ENCODE data around the gene MACROD2. TPM values are rescaled to one million over a fixed set of nuclear protein-coding genes. Genes with fewer than 3 reads are reported as not detected.

Gene MACROD2
- total RNA-seq, 2 donors from 2014 or later = 0.94 to 10.4 TPM

DNA sequence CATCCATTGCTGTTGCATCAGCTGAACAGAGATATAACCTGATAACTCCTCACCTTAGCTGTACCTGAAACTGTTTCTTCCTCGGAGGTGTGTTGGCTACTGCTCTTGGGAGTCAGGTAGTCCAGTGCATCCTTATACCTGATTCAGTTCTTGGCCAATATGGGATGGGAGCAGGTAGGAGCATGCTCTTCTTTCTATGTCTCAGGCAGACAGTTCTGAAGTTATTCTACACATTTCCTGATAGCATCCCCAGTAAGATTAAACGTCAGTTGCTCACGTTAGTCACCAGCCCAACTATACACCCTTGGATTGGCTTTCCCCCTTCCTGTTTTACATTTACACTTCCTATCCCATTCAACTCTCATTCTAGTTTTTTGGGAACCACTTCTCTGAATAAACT is 586.4 kb downstream of the MACROD2 start:
- Histone ChIP-seq H3K27me3 (no peaks in the 10 kb centered on the region), H3K4me3 (no peak overlapping the region), H3K4me1 (no peaks in the 10 kb centered on the region), H3K27ac (no peak overlapping the region), H3K9me3 (no peaks in the 10 kb centered on the region), H3K36me3 (no peaks in the 10 kb centered on the region)
- TF ChIP-seq CTCF (IDR thresholded peaks at IDR 0.05) = no peak
- DNase-seq (ENCODE audit: low spot score) = no peak

- Histone ChIP-seq H3K9me3 (no peaks in the 10 kb centered on the region), H3K36me3 (no peaks in the 10 kb centered on the region), H3K4me1 (no peaks in the 10 kb centered on the region), H3K27me3 (no peaks in the 10 kb centered on the region), H3K27ac (no peak overlapping the region), H3K4me3 (no peak overlapping the region)
- DNase-seq (ENCODE audit: low spot score) = no peak
- TF ChIP-seq CTCF (IDR thresholded peaks at IDR 0.05) = no peak
These were observed 587.5 kb downstream of the MACROD2 start for GRCh38 chr20:14582855-14583254.

DNA sequence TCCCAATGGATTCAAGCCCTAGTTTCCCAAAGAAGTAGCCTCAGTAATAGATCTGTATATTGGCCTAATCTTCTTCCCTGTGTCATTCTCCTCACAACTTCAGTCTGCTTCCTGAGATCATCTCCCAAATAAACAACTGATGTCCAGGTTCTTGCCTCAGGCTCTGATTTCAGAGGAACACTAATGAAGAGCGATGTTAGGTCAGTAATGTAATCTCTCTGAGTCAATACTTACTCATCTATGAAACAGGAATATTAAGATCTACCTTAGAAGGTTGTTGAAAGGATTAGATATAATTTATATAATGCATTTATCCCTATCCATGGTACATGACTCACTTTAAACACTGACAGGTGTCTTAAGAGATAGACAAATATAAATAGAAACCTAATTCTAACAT is 588.1 kb downstream of the MACROD2 start:
- no peaks in the 10 kb centered on the region for H3K4me1 ChIP-seq
- H3K4me3 ChIP-seq = no peak overlapping the region
- no peaks in the 10 kb centered on the region for H3K27me3 ChIP-seq
- no peak for TF ChIP-seq CTCF (IDR thresholded peaks at IDR 0.05)
- no peaks in the 10 kb centered on the region for H3K36me3 ChIP-seq
- no peak for DNase-seq (ENCODE audit: low spot score)
- H3K27ac ChIP-seq = no peak overlapping the region
- H3K9me3 ChIP-seq = peaks cover 0 to 2% of the 10 kb centered on the region in 2 donors

DNA sequence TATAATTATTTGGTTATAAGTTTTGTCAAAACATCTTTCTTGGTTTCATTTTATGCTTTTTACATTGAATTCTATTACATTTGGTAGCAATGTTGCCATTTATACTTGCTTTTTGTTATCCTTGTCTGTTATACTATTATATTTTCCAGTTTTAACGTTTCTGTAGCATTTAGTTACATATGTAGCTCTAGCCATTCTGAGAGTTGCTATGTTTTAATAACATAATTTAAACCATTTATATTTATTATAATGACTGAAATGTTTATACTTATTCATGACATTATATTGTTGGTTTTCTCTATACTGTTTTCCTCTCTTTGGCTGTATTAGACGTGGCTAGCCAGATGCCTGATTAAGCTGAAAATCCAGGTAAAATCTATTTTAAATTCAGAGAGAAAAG is 594.1 kb downstream of the MACROD2 start:
- H3K27me3 ChIP-seq = no peaks in the 10 kb centered on the region
- no peak overlapping the region for H3K27ac ChIP-seq
- no peak overlapping the region for H3K4me3 ChIP-seq
- no peak for TF ChIP-seq CTCF (IDR thresholded peaks at IDR 0.05)
- DNase-seq (ENCODE audit: low spot score) = no peak
- peaks cover 0 to 20% of the 10 kb centered on the region in 2 donors for H3K9me3 ChIP-seq
- no peaks in the 10 kb centered on the region for H3K4me1 ChIP-seq
- no peaks in the 10 kb centered on the region for H3K36me3 ChIP-seq

- DNase-seq (ENCODE audit: low spot score) = no peak
- Histone ChIP-seq H3K27ac (no peak overlapping the region), H3K4me3 (no peak overlapping the region), H3K4me1 (no peaks in the 10 kb centered on the region), H3K9me3 (peaks cover 0 to 2% of the 10 kb centered on the region in 2 donors), H3K36me3 (no peaks in the 10 kb centered on the region), H3K27me3 (no peaks in the 10 kb centered on the region)
- no peak for TF ChIP-seq CTCF (IDR thresholded peaks at IDR 0.05)
These were observed 599.7 kb downstream of the MACROD2 start for GRCh38 chr20:14595051-14595450.

GRCh38 chr20:14597206-14597715 is 601.9 kb downstream of the MACROD2 start:
- Histone ChIP-seq H3K27ac (no peak overlapping the region), H3K9me3 (no peaks in the 10 kb centered on the region), H3K36me3 (no peaks in the 10 kb centered on the region), H3K4me3 (no peak overlapping the region), H3K4me1 (no peaks in the 10 kb centered on the region), H3K27me3 (no peaks in the 10 kb centered on the region)
- no peak for TF ChIP-seq CTCF (IDR thresholded peaks at IDR 0.05)
- no peak for DNase-seq (ENCODE audit: low spot score)

Measured in right atrium auricular region (tissue), 2 donors.